Astrocyte (in vitro differentiated cells and primary cell): ENCODE data around the gene GSTCD. TPM values are rescaled to one million over a fixed set of nuclear protein-coding genes. Genes with fewer than 3 reads are reported as not detected.

ENCODE experiments used
- DNase-seq: peaks from one replicate; pipeline ENCODE4 v3.0.0-alpha.2; 2010; ENCODE audit warnings: low read depth
- FAIRE-seq: peaks from 2 replicates; lab custom pipeline; 2011; peaks lifted over from hg19 to GRCh38; lab: Jason Lieb, UNC
- H2AFZ ChIP-seq: 2 replicates; pipeline ENCODE4 v1.6.0; 2012; ENCODE audit warnings: low read depth, low read length, inconsistent platforms
- H3K27ac ChIP-seq: 2 replicates; pipeline ENCODE4 v1.5.1; 2011; ENCODE audit warnings: low read depth, low read length, inconsistent platforms
- H3K27me3 ChIP-seq: 2 replicates; pipeline ENCODE4 v1.6.0; 2011; ENCODE audit warnings: low read length, inconsistent platforms; ENCODE audit not compliant: insufficient read depth
- H3K36me3 ChIP-seq: 2 replicates; pipeline ENCODE4 v1.5.1; 2011; ENCODE audit warnings: low read length, inconsistent platforms; ENCODE audit not compliant: insufficient read depth
- H3K4me1 ChIP-seq: 2 replicates; pipeline ENCODE4 v1.5.1; 2011; ENCODE audit warnings: low read length, inconsistent platforms; ENCODE audit not compliant: insufficient read depth
- H3K4me2 ChIP-seq: 2 replicates; pipeline ENCODE4 v1.6.0; 2012; ENCODE audit warnings: low read length, inconsistent platforms
- H3K4me3 ChIP-seq: 2 replicates; pipeline ENCODE4 v1.5.1; 2011; ENCODE audit warnings: low read depth, mild to moderate bottlenecking, low read length, inconsistent platforms; ENCODE audit not compliant: insufficient read depth
- H3K79me2 ChIP-seq: 2 replicates; pipeline ENCODE4 v1.6.0; 2012; ENCODE audit warnings: mild to moderate bottlenecking, low read length, inconsistent platforms; ENCODE audit not compliant: insufficient read depth
- H3K9ac ChIP-seq: 2 replicates; pipeline ENCODE4 v1.6.0; 2012; ENCODE audit warnings: mild to moderate bottlenecking, low read length, inconsistent platforms
- H3K9me3 ChIP-seq: 2 replicates; pipeline ENCODE4 v1.5.1; 2012; ENCODE audit warnings: low read depth, mild to moderate bottlenecking, low read length, inconsistent platforms; ENCODE audit not compliant: insufficient read depth
- H4K20me1 ChIP-seq: 2 replicates; pipeline ENCODE4 v1.6.0; 2012; ENCODE audit warnings: low read length, inconsistent platforms; ENCODE audit not compliant: insufficient read depth
- H3K27ac Mint-ChIP-seq: one replicate; pipeline ENCODE4 v1.8.0; 2021; ENCODE audit warnings: mild to moderate bottlenecking, mixed read lengths; ENCODE audit not compliant: unreplicated experiment
- H3K27me3 Mint-ChIP-seq: one replicate; pipeline ENCODE4 v1.8.0; 2021; ENCODE audit warnings: low read depth, mixed read lengths; ENCODE audit not compliant: unreplicated experiment
- H3K36me3 Mint-ChIP-seq: one replicate; pipeline ENCODE4 v1.8.0; 2021; ENCODE audit warnings: low read depth, mixed read lengths; ENCODE audit not compliant: unreplicated experiment
- H3K4me1 Mint-ChIP-seq: one replicate; pipeline ENCODE4 v1.8.0; 2021; ENCODE audit warnings: low read depth, mixed read lengths; ENCODE audit not compliant: unreplicated experiment
- H3K4me3 Mint-ChIP-seq: one replicate; pipeline ENCODE4 v1.8.0; 2021; ENCODE audit warnings: mild to moderate bottlenecking, moderate library complexity, mixed read lengths; ENCODE audit not compliant: unreplicated experiment
- H3K9me3 Mint-ChIP-seq: one replicate; pipeline ENCODE4 v1.8.0; 2021; ENCODE audit warnings: mild to moderate bottlenecking, mixed read lengths; ENCODE audit not compliant: unreplicated experiment
- EZH2 ChIP-seq: IDR thresholded peaks from 2 replicates; pipeline ENCODE4 v1.6.1; 2012; ENCODE audit warnings: mild to moderate bottlenecking, low read length, inconsistent platforms; ENCODE audit not compliant: insufficient read depth
- total RNA-seq: library from RNA; stranded (reverse); gene quantifications from 2 replicates; pipeline ENCODE4 v1.2.1, GENCODE V29; 2021
- TF ChIP-seq, protein P1 (sequence below): IDR thresholded peaks from 2 replicates; pipeline ENCODE4 v1.5.1; 2011; ENCODE audit warnings: low read depth, mild to moderate bottlenecking, inconsistent platforms, low read length, moderate library complexity; ENCODE audit not compliant: insufficient read depth

Gene GSTCD
- total RNA-seq, 1 donor from 2014 or later = 12.3 TPM

DNA sequence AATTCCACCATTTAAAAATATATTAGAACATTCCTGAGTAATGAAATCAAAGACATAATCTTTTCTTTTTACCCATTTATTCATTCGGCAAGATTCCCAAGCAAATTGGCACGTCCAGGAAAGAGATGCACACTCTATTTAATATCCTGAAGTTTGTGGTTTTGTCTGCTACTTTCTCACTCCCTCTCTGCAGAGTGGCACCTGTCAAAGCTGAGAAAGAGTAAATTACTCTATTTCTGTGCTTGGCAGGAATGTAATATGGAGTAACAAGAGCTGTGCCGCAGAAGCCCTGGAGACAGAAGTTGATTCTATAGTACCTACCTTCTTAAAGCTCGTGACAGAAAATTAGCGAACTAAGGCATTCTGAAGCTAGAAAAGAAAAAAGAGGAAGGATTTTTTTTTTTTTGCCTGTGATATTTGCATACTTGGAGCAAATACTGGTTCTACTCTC, 5.5 kb downstream of the GSTCD start:
- peak overlapping the region; percentile 31 for H3K27ac ChIP-seq
- peak overlapping the region; percentile 77 for H3K4me2 ChIP-seq
- FAIRE-seq (no peak), DNase-seq (peak; percentile 25)
- peaks cover 42% of the 10 kb centered on the region for H3K79me2 ChIP-seq
- Mint-ChIP-seq H3K9me3 (no peaks in the 10 kb centered on the region), H3K27me3 (no peaks in the 10 kb centered on the region), H3K4me3 (no peak overlapping the region), H3K27ac (no peak overlapping the region), H3K4me1 (no peaks in the 10 kb centered on the region), H3K36me3 (peaks cover 4% of the 10 kb centered on the region)
- peak overlapping the region; percentile 20 for H2AFZ ChIP-seq
- H3K9ac ChIP-seq = peak overlapping the region; percentile 45
- peaks cover 2% of the 10 kb centered on the region for H4K20me1 ChIP-seq
- H3K4me1 ChIP-seq = peaks cover 12% of the 10 kb centered on the region
- H3K9me3 ChIP-seq = no peaks in the 10 kb centered on the region
- H3K27me3 ChIP-seq = no peaks in the 10 kb centered on the region
- H3K4me3 ChIP-seq = peak overlapping the region; percentile 30
- TF ChIP-seq, protein P1, sequence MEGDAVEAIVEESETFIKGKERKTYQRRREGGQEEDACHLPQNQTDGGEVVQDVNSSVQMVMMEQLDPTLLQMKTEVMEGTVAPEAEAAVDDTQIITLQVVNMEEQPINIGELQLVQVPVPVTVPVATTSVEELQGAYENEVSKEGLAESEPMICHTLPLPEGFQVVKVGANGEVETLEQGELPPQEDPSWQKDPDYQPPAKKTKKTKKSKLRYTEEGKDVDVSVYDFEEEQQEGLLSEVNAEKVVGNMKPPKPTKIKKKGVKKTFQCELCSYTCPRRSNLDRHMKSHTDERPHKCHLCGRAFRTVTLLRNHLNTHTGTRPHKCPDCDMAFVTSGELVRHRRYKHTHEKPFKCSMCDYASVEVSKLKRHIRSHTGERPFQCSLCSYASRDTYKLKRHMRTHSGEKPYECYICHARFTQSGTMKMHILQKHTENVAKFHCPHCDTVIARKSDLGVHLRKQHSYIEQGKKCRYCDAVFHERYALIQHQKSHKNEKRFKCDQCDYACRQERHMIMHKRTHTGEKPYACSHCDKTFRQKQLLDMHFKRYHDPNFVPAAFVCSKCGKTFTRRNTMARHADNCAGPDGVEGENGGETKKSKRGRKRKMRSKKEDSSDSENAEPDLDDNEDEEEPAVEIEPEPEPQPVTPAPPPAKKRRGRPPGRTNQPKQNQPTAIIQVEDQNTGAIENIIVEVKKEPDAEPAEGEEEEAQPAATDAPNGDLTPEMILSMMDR = no peak
- no peak for TF ChIP-seq EZH2
- H3K36me3 ChIP-seq = no peaks in the 10 kb centered on the region

GRCh38 chr4:105714932-105715331, 6.3 kb downstream of the GSTCD start:
- no peaks in the 10 kb centered on the region for H3K9me3 ChIP-seq
- H3K27me3 ChIP-seq = no peaks in the 10 kb centered on the region
- no peak overlapping the region for H3K27ac ChIP-seq
- no peak overlapping the region for H3K4me3 Mint-ChIP-seq
- no peaks in the 10 kb centered on the region for H3K9me3 Mint-ChIP-seq
- peaks cover 4% of the 10 kb centered on the region for H3K36me3 Mint-ChIP-seq
- peaks cover 34% of the 10 kb centered on the region for H3K79me2 ChIP-seq
- DNase-seq (no peak), FAIRE-seq (no peak)
- peaks cover 2% of the 10 kb centered on the region for H4K20me1 ChIP-seq
- no peaks in the 10 kb centered on the region for H3K4me1 Mint-ChIP-seq
- H3K4me3 ChIP-seq = no peak overlapping the region
- TF ChIP-seq, protein P1 = no peak
- no peak for TF ChIP-seq EZH2
- H2AFZ ChIP-seq = no peak overlapping the region
- H3K4me2 ChIP-seq = no peak overlapping the region
- H3K27ac Mint-ChIP-seq = no peak overlapping the region
- no peaks in the 10 kb centered on the region for H3K27me3 Mint-ChIP-seq
- H3K4me1 ChIP-seq = peaks cover 5% of the 10 kb centered on the region
- no peak overlapping the region for H3K9ac ChIP-seq
- H3K36me3 ChIP-seq = no peaks in the 10 kb centered on the region

DNA sequence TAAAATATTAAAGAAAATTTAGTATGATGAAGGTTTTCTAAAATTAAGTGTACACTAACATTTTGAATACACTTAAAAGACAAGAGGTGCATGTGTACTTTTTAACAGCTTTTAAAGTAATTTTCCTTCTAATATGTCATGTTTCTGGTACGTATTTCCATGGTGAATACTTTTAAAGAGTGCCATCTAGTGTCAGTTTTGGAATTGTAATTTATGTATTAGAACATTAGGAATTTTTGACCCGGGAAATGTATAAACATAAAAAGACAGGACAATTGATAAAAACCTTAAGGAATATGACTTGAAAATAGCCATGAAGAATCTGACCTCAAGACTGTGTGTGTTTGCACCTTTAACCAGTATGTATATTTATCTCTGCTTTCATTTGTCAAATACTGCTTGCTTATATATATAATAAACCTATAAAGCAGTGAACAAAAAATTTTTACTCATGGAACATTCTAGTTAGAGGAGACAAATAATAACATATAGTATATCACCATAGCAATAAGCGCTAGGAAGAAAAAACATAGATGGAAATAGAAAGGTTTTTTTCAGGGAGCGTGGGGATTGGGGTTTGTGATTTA, 7.2 kb downstream of the GSTCD start:
- peaks cover 2% of the 10 kb centered on the region for H4K20me1 ChIP-seq
- peaks cover 5% of the 10 kb centered on the region for H3K4me1 ChIP-seq
- H3K36me3 ChIP-seq = no peaks in the 10 kb centered on the region
- FAIRE-seq = peak; percentile 64
- no peak overlapping the region for H3K4me3 ChIP-seq
- Mint-ChIP-seq H3K27ac (no peak overlapping the region), H3K9me3 (no peaks in the 10 kb centered on the region), H3K27me3 (no peaks in the 10 kb centered on the region), H3K4me3 (no peak overlapping the region), H3K4me1 (no peaks in the 10 kb centered on the region), H3K36me3 (peaks cover 4% of the 10 kb centered on the region)
- no peak overlapping the region for H2AFZ ChIP-seq
- no peaks in the 10 kb centered on the region for H3K9me3 ChIP-seq
- TF ChIP-seq, protein P1 = peak; percentile 41
- no peak for TF ChIP-seq EZH2
- no peak overlapping the region for H3K27ac ChIP-seq
- H3K9ac ChIP-seq = no peak overlapping the region
- H3K27me3 ChIP-seq = no peaks in the 10 kb centered on the region
- peaks cover 25% of the 10 kb centered on the region for H3K79me2 ChIP-seq
- peak; percentile 17 for DNase-seq
- H3K4me2 ChIP-seq = no peak overlapping the region
